ENCODE measurements around the gene KIAA1671. TPM values are rescaled to one million over a fixed set of nuclear protein-coding genes. Genes with fewer than 3 reads are reported as not detected.

The KIAA1671 gene
- total RNA-seq, 2 donors from 2014 or later = 16.8 to 21.7 TPM

GRCh38 chr22:25166266-25167040 lies 213.9 kb downstream of the KIAA1671 start:
- H3K4me1 ChIP-seq = peaks cover 0 to 11% of the 10 kb centered on the region in 2 donors
- no peak for TF ChIP-seq CTCF (IDR thresholded peaks at IDR 0.05)
- no peak overlapping the region for H3K4me3 ChIP-seq
- peaks cover 7% of the 10 kb centered on the region for H3K36me3 ChIP-seq
- DNase-seq (ENCODE audit: low spot score) = no peak
- no peaks in the 10 kb centered on the region for H3K27me3 ChIP-seq
- no peak overlapping the region for H3K27ac ChIP-seq
- H3K9me3 ChIP-seq = no peaks in the 10 kb centered on the region

GRCh38 chr22:25167082-25167481 lies 214.6 kb downstream of the KIAA1671 start:
- H3K36me3 ChIP-seq = peaks cover 7% of the 10 kb centered on the region
- no peak overlapping the region for H3K4me3 ChIP-seq
- no peak for DNase-seq (ENCODE audit: low spot score)
- H3K9me3 ChIP-seq = no peaks in the 10 kb centered on the region
- H3K27ac ChIP-seq = no peak overlapping the region
- peaks cover 0 to 11% of the 10 kb centered on the region in 2 donors for H3K4me1 ChIP-seq
- no peak for TF ChIP-seq CTCF (IDR thresholded peaks at IDR 0.05)
- no peaks in the 10 kb centered on the region for H3K27me3 ChIP-seq

GRCh38 chr22:25167834-25168601 lies 215.5 kb downstream of the KIAA1671 start:
- DNase-seq (ENCODE audit: low spot score) = no peak
- TF ChIP-seq CTCF (IDR thresholded peaks at IDR 0.05) = no peak
- no peaks in the 10 kb centered on the region for H3K27me3 ChIP-seq
- H3K27ac ChIP-seq = no peak overlapping the region
- H3K4me1 ChIP-seq = peaks cover 0 to 11% of the 10 kb centered on the region in 2 donors
- peaks cover 7% of the 10 kb centered on the region for H3K36me3 ChIP-seq
- no peaks in the 10 kb centered on the region for H3K9me3 ChIP-seq
- no peak overlapping the region for H3K4me3 ChIP-seq

- TF ChIP-seq CTCF (IDR thresholded peaks at IDR 0.05) = no peak
Observed at GRCh38 chr22:25169278-25170031, 216.9 kb downstream of the KIAA1671 start.

GRCh38 chr22:25170426-25170980 lies 218.0 kb downstream of the KIAA1671 start:
- no peak for DNase-seq (ENCODE audit: low spot score)
- Histone ChIP-seq H3K4me1 (peaks cover 0 to under 1% of the 10 kb centered on the region in 2 donors), H3K4me3 (no peak overlapping the region), H3K36me3 (peaks cover 21% of the 10 kb centered on the region), H3K9me3 (no peaks in the 10 kb centered on the region), H3K27me3 (no peaks in the 10 kb centered on the region), H3K27ac (no peak overlapping the region)
- TF ChIP-seq CTCF (IDR thresholded peaks at IDR 0.05) = no peak

More at GRCh38 chr22:25169278-25170031, 216.9 kb downstream of the KIAA1671 start:
- Histone ChIP-seq H3K27me3 (no peaks in the 10 kb centered on the region), H3K36me3 (peaks cover 11% of the 10 kb centered on the region), H3K27ac (no peak overlapping the region), H3K4me3 (no peak overlapping the region), H3K4me1 (peaks cover 0 to 9% of the 10 kb centered on the region in 2 donors), H3K9me3 (no peaks in the 10 kb centered on the region)
- DNase-seq (ENCODE audit: low spot score) = no peak
